Trophoblast cell (in vitro differentiated cells and primary cell): ENCODE data around the gene MYO1E.

ENCODE experiments used
- DNase-seq, 2 donors: peaks; one replicate each; pipeline ENCODE4 v3.0.0-alpha.2; 2016
- H2AFZ ChIP-seq: 2 replicates; pipeline ENCODE4 v1.6.1; 2013; ENCODE audit warnings: low read length, moderate library complexity, mild to moderate bottlenecking; ENCODE audit not compliant: insufficient read depth, poor library complexity
- H2AK5ac ChIP-seq: 2 replicates; pipeline ENCODE4 v1.6.1; 2013; ENCODE audit warnings: mild to moderate bottlenecking, low read length
- H2BK120ac ChIP-seq: 2 replicates; pipeline ENCODE4 v1.6.1; 2013; ENCODE audit warnings: low read length, mild to moderate bottlenecking, moderate library complexity; ENCODE audit not compliant: insufficient read depth, poor library complexity
- H2BK12ac ChIP-seq: 2 replicates; pipeline ENCODE4 v1.6.1; 2013; ENCODE audit warnings: mild to moderate bottlenecking, low read length, moderate library complexity
- H2BK5ac ChIP-seq: 2 replicates; pipeline ENCODE4 v1.6.1; 2013; ENCODE audit warnings: low read length, low read depth, moderate library complexity, mild to moderate bottlenecking; ENCODE audit not compliant: poor library complexity
- H3K14ac ChIP-seq: 2 replicates; pipeline ENCODE4 v1.6.1; 2013; ENCODE audit warnings: mild to moderate bottlenecking, low read length
- H3K18ac ChIP-seq: 2 replicates; pipeline ENCODE4 v1.6.1; 2013; ENCODE audit warnings: mild to moderate bottlenecking, low read length
- H3K23ac ChIP-seq: 2 replicates; pipeline ENCODE4 v1.6.1; 2013; ENCODE audit warnings: low read length
- H3K27ac ChIP-seq: 2 replicates; pipeline ENCODE4 v1.5.1; 2013; ENCODE audit warnings: low read depth, mild to moderate bottlenecking, inconsistent platforms, low read length, moderate library complexity
- H3K27me3 ChIP-seq: 2 replicates; pipeline ENCODE4 v1.6.1; 2013; ENCODE audit warnings: inconsistent platforms, mild to moderate bottlenecking, low read length, moderate library complexity; ENCODE audit not compliant: insufficient read depth
- H3K36me3 ChIP-seq, 2 experiments: 1 replicate in 1 of 2; 2 replicates in 1 of 2; pipeline ENCODE4 v1.6.1; 2013; ENCODE audit warnings: low read length in 2 of 2, mild to moderate bottlenecking in 2 of 2, moderate library complexity in 1 of 2; ENCODE audit not compliant: insufficient read depth in 2 of 2, control insufficient read depth in 1 of 2
- H3K4ac ChIP-seq: 2 replicates; pipeline ENCODE4 v1.6.1; 2013; ENCODE audit warnings: low read depth, mild to moderate bottlenecking, low read length, moderate library complexity
- H3K4me1 ChIP-seq, 2 experiments: 1 replicate in 1 of 2; 2 replicates in 1 of 2; pipeline ENCODE4 v1.6.1; 2013; ENCODE audit warnings: low read length in 2 of 2, mild to moderate bottlenecking in 2 of 2, moderate library complexity in 1 of 2; ENCODE audit not compliant: insufficient read depth in 2 of 2, control insufficient read depth in 1 of 2
- H3K4me2 ChIP-seq: 2 replicates; pipeline ENCODE4 v1.6.1; 2013; ENCODE audit warnings: inconsistent platforms, mild to moderate bottlenecking, low read length, moderate library complexity
- H3K4me3 ChIP-seq: 2 replicates; pipeline ENCODE4 v1.5.1; 2013; ENCODE audit warnings: mild to moderate bottlenecking, low read depth, low read length, inconsistent platforms
- H3K79me1 ChIP-seq: one replicate; pipeline ENCODE4 v1.6.1; 2013; ENCODE audit warnings: low read length
- H3K79me2 ChIP-seq: 2 replicates; pipeline ENCODE4 v1.6.1; 2013; ENCODE audit warnings: low read length, mild to moderate bottlenecking; ENCODE audit not compliant: control insufficient read depth, insufficient read depth, poor library complexity
- H3K9ac ChIP-seq: 2 replicates; pipeline ENCODE4 v1.6.1; 2013; ENCODE audit warnings: mild to moderate bottlenecking, low read length
- H3K9me3 ChIP-seq: 2 replicates; pipeline ENCODE4 v1.6.1; 2013; ENCODE audit warnings: low read depth, mild to moderate bottlenecking, control low read depth, inconsistent platforms, low read length; ENCODE audit not compliant: insufficient read depth
- H4K12ac ChIP-seq: 2 replicates; pipeline ENCODE4 v1.6.1; 2013; ENCODE audit warnings: low read depth, mild to moderate bottlenecking, low read length, moderate library complexity
- H4K8ac ChIP-seq: 2 replicates; pipeline ENCODE4 v1.6.1; 2013; ENCODE audit warnings: low read depth, mild to moderate bottlenecking, low read length, moderate library complexity
- H4K91ac ChIP-seq: one replicate; pipeline ENCODE4 v1.6.1; 2013; ENCODE audit warnings: low read depth, mild to moderate bottlenecking, low read length, moderate library complexity
- WGBS: extraction: QIAGEN DNeasy Blood & Tissue Kit; methylation state at CpG from one replicate; pipeline ENCODE4 v1.1.7; 2013; ENCODE audit warnings: missing lambda C conversion rate; ENCODE audit not compliant: insufficient read length, insufficient coverage; ENCODE audit errors: extremely low coverage; 5-methylcytosine and 5-hydroxymethylcytosine counted together

Gene MYO1E

GRCh38 chr15:59352683-59353082 is 20.0 kb downstream of the MYO1E start:
- H3K36me3 ChIP-seq: no peaks in the 10 kb centered on the region
- H3K23ac ChIP-seq: no peak overlapping the region
- no peak overlapping the region for H3K18ac ChIP-seq
- H3K27ac ChIP-seq: no peak overlapping the region
- H3K4ac ChIP-seq: no peak overlapping the region
- no peak overlapping the region for H4K12ac ChIP-seq
- peaks cover 6 to 13% of the 10 kb centered on the region in 2 experiments for H3K4me1 ChIP-seq
- H2AFZ ChIP-seq: no peak overlapping the region
- H4K8ac ChIP-seq: no peak overlapping the region
- H2AK5ac ChIP-seq: no peak overlapping the region
- H2BK120ac ChIP-seq: no peak overlapping the region
- no peaks in the 10 kb centered on the region for H3K27me3 ChIP-seq
- H3K4me3 ChIP-seq: no peak overlapping the region
- WGBS: no CpG with 5 or more reads among the region's 7 CpGs
- H3K79me2 ChIP-seq: peaks cover 2% of the 10 kb centered on the region
- H3K9ac ChIP-seq: no peak overlapping the region
- no peak overlapping the region for H2BK5ac ChIP-seq
- no peak overlapping the region for H4K91ac ChIP-seq
- H3K14ac ChIP-seq: no peak overlapping the region
- H2BK12ac ChIP-seq: no peak overlapping the region
- no peak overlapping the region for H3K4me2 ChIP-seq
- H3K79me1 ChIP-seq: no peaks in the 10 kb centered on the region
- no peak for DNase-seq
- no peaks in the 10 kb centered on the region for H3K9me3 ChIP-seq

- Histone ChIP-seq H3K9me3 (no peaks in the 10 kb centered on the region), H4K91ac (no peak overlapping the region), H4K8ac (no peak overlapping the region), H3K79me2 (peaks cover 2% of the 10 kb centered on the region), H3K14ac (no peak overlapping the region), H2AFZ (no peak overlapping the region), H3K4me3 (no peak overlapping the region), H2BK5ac (no peak overlapping the region), H3K27ac (no peak overlapping the region), H3K36me3 (no peaks in the 10 kb centered on the region), H4K12ac (no peak overlapping the region), H3K79me1 (no peaks in the 10 kb centered on the region), H3K27me3 (no peaks in the 10 kb centered on the region), H3K9ac (no peak overlapping the region), H3K4ac (no peak overlapping the region), H2BK12ac (no peak overlapping the region), H3K4me1 (peaks cover 6 to 13% of the 10 kb centered on the region in 2 experiments), H3K18ac (no peak overlapping the region), H3K4me2 (no peak overlapping the region), H3K23ac (no peak overlapping the region), H2BK120ac (no peak overlapping the region), H2AK5ac (no peak overlapping the region)
- no peak for DNase-seq
- WGBS: no CpG with 5 or more reads among the region's 9 CpGs
Observed at GRCh38 chr15:59352189-59352588, 20.5 kb downstream of the MYO1E start.

DNA sequence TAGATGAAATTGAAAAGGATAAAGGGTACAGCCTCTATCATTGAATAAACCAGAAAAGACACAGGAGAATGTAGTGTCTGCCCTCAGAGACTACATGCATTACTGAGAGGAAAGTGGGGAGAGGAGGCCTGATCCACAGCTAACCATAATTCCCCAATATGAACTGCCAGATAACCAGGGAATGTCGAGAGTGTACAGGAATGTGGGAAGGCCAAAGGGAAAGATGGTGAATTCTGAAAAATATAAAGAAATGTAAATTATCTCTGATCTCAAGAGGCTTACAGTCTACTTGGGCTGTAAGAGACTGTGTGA is 22.3 kb downstream of the MYO1E start:
- Histone ChIP-seq H2AK5ac (no peak overlapping the region), H2BK12ac (no peak overlapping the region), H3K4me1 (peaks cover 6 to 13% of the 10 kb centered on the region in 2 experiments), H4K91ac (no peak overlapping the region), H3K9ac (no peak overlapping the region), H3K14ac (no peak overlapping the region), H3K23ac (no peak overlapping the region), H3K18ac (no peak overlapping the region), H2BK120ac (no peak overlapping the region), H3K4me3 (no peak overlapping the region), H2BK5ac (no peak overlapping the region), H4K8ac (no peak overlapping the region), H3K9me3 (no peaks in the 10 kb centered on the region), H3K27ac (peak overlapping the region; percentile 76), H4K12ac (no peak overlapping the region), H3K4ac (no peak overlapping the region), H2AFZ (no peak overlapping the region), H3K4me2 (no peak overlapping the region), H3K27me3 (no peaks in the 10 kb centered on the region), H3K79me2 (peaks cover 2% of the 10 kb centered on the region), H3K79me1 (no peaks in the 10 kb centered on the region), H3K36me3 (no peaks in the 10 kb centered on the region)
- DNase-seq: no peak
- WGBS: no CpG with 5 or more reads among the region's 1 CpG

- no peaks in the 10 kb centered on the region for H3K79me1 ChIP-seq
- H3K23ac ChIP-seq: no peak overlapping the region
- no peaks in the 10 kb centered on the region for H3K9me3 ChIP-seq
- H3K27ac ChIP-seq: peak overlapping the region; percentile 76
- H3K36me3 ChIP-seq: no peaks in the 10 kb centered on the region
- no peak overlapping the region for H3K14ac ChIP-seq
- no peak overlapping the region for H2BK120ac ChIP-seq
- H2AFZ ChIP-seq: no peak overlapping the region
- H2BK12ac ChIP-seq: no peak overlapping the region
- DNase-seq: peak; percentile 77 to 83
- no peak overlapping the region for H2AK5ac ChIP-seq
- no peak overlapping the region for H3K18ac ChIP-seq
- H3K27me3 ChIP-seq: no peaks in the 10 kb centered on the region
- peaks cover 6 to 12% of the 10 kb centered on the region in 2 experiments for H3K4me1 ChIP-seq
- H3K4me2 ChIP-seq: no peak overlapping the region
- H4K12ac ChIP-seq: no peak overlapping the region
- H3K4me3 ChIP-seq: no peak overlapping the region
- H3K4ac ChIP-seq: no peak overlapping the region
- WGBS: no CpG with 5 or more reads among the region's 4 CpGs
- H3K9ac ChIP-seq: no peak overlapping the region
- H4K8ac ChIP-seq: no peak overlapping the region
- H2BK5ac ChIP-seq: no peak overlapping the region
- H3K79me2 ChIP-seq: peaks cover 2% of the 10 kb centered on the region
- H4K91ac ChIP-seq: peak overlapping the region; percentile 22
Observed at GRCh38 chr15:59349680-59350420, 22.8 kb downstream of the MYO1E start.
